SH-SY5Y (cell line): Measurements from ENCODE around the gene ADAT1.

ENCODE experiments used
- GATA2 ChIP-seq: IDR thresholded peaks from 2 replicates; pipeline ENCODE4 v1.6.1; 2011; ENCODE audit warnings: mild to moderate bottlenecking, low read depth, low read length
- GATA3 ChIP-seq: IDR thresholded peaks from 2 replicates; pipeline ENCODE4 v1.6.1; 2011; ENCODE audit warnings: low read depth, mild to moderate bottlenecking, low read length, moderate library complexity

- TF ChIP-seq GATA2 (no peak), GATA3 (no peak)
Observed at GRCh38 chr16:75635036-75635435, 12.0 kb upstream of the ADAT1 start.
